ENCODE measurements around the gene PRM2.
A peak's percentile ranks its signal among the peaks of the same experiment; 100 is the strongest.
"Not testable (repeated sequence)": the region's sequence is repeated elsewhere in the genome, so short reads cannot be mapped to it uniquely, and the experiment has no call there.

Gene PRM2

GRCh38 chr16:11306997-11307638 lies 30.8 kb upstream of the PRM2 start:
- no peak for DNase-seq

- DNase-seq, result no peak
Observed at GRCh38 chr16:11306381-11306780, 30.1 kb upstream of the PRM2 start.

GRCh38 chr16:11303405-11304138 lies 27.3 kb upstream of the PRM2 start:
- DNase-seq, result no peak

- DNase-seq, result no peak
Observed at GRCh38 chr16:11302977-11303376, 26.7 kb upstream of the PRM2 start.

GRCh38 chr16:11301645-11302501 lies 25.6 kb upstream of the PRM2 start:
- no peak for DNase-seq

- DNase-seq, result no peak
Observed at GRCh38 chr16:11300560-11300892, 24.2 kb upstream of the PRM2 start.

- no peak for DNase-seq
Observed at GRCh38 chr16:11299865-11300559, 23.7 kb upstream of the PRM2 start.

GRCh38 chr16:11298950-11299547 lies 22.8 kb upstream of the PRM2 start:
- not testable (repeated sequence) for DNase-seq

GRCh38 chr16:11298143-11298900 lies 22.0 kb upstream of the PRM2 start:
- no peak for DNase-seq

- DNase-seq, result peak; percentile 25 to 54 (median 36)
Observed at GRCh38 chr16:11297492-11298142, 21.3 kb upstream of the PRM2 start.

- no peak for DNase-seq
Observed at GRCh38 chr16:11296706-11297491, 20.6 kb upstream of the PRM2 start.

- no peak for DNase-seq
Observed at GRCh38 chr16:11296351-11296705, 20.0 kb upstream of the PRM2 start.

GRCh38 chr16:11295672-11296071 lies 19.4 kb upstream of the PRM2 start:
- DNase-seq, result no peak

- DNase-seq, result no peak
Observed at GRCh38 chr16:11292076-11292748, 15.9 kb upstream of the PRM2 start.

- no peak for DNase-seq
Observed at GRCh38 chr16:11291091-11291703, 14.9 kb upstream of the PRM2 start.

- DNase-seq, result no peak
Observed at GRCh38 chr16:11290102-11290893, 14.0 kb upstream of the PRM2 start.

GRCh38 chr16:11289696-11290095 lies 13.4 kb upstream of the PRM2 start:
- not testable (repeated sequence) for DNase-seq

GRCh38 chr16:11289202-11289601 lies 12.9 kb upstream of the PRM2 start:
- no peak for DNase-seq

- no peak for DNase-seq
Observed at GRCh38 chr16:11285842-11286241, 9.6 kb upstream of the PRM2 start.
